ENCODE data around the gene CHDH.

The CHDH gene

GRCh38 chr3:53773611-53774368 is 72.4 kb downstream of the CHDH start:
- Histone ChIP-seq H3K9ac (ENCODE audit: low read depth, low read length) (no peak overlapping the region), H3K27ac (ENCODE audit: low read length) (no peak overlapping the region), H3K4me1 (ENCODE audit: insufficient read depth, low read length) (no peaks in the 10 kb centered on the region), H4K20me1 (ENCODE audit: insufficient read depth, low read length) (no peaks in the 10 kb centered on the region), H3K9me3 (ENCODE audit: insufficient read depth, low read length, severe bottlenecking) (no peaks in the 10 kb centered on the region), H3K27me3 (ENCODE audit: insufficient read depth, low read length, poor library complexity) (peaks cover 10% of the 10 kb centered on the region), H3K4me3 (ENCODE audit: low read depth in 1 of 2, low read length in 2 of 2) (no peak overlapping the region), H2AFZ (ENCODE audit: low read depth, low read length) (no peak overlapping the region), H3K36me3 (ENCODE audit: insufficient read depth, low read length) (no peaks in the 10 kb centered on the region), H3K4me2 (ENCODE audit: insufficient read depth, low read length) (no peak overlapping the region), H3K79me2 (ENCODE audit: insufficient read depth, low read length) (no peaks in the 10 kb centered on the region)
- ATAC-seq (ENCODE audit: insufficient read depth, low read depth) (0 out of 3 replicates have a peak, but pooled peaks have one; percentile 22), DNase-seq (no peak)
- TF ChIP-seq EZH2 (IDR thresholded peaks at IDR 0.05; ENCODE audit: borderline replicate concordance, low read depth, low read length, severe bottlenecking) (no peak), CTCF (IDR thresholded peaks at IDR 0.05; ENCODE audit: borderline replicate concordance, extremely low read depth, low read length, poor library complexity, severe bottlenecking) (no peak)

- no peak overlapping the region for H3K27ac ChIP-seq (ENCODE audit: low read length)
- TF ChIP-seq EZH2 (IDR thresholded peaks at IDR 0.05; ENCODE audit: borderline replicate concordance, low read depth, low read length, severe bottlenecking): no peak
- TF ChIP-seq CTCF (IDR thresholded peaks at IDR 0.05; ENCODE audit: borderline replicate concordance, extremely low read depth, low read length, poor library complexity, severe bottlenecking): no peak
- no peaks in the 10 kb centered on the region for H3K36me3 ChIP-seq (ENCODE audit: insufficient read depth, low read length)
- H3K4me3 ChIP-seq (ENCODE audit: low read depth in 1 of 2, low read length in 2 of 2): no peak overlapping the region
- H2AFZ ChIP-seq (ENCODE audit: low read depth, low read length): no peak overlapping the region
- H3K9ac ChIP-seq (ENCODE audit: low read depth, low read length): no peak overlapping the region
- no peaks in the 10 kb centered on the region for H3K9me3 ChIP-seq (ENCODE audit: insufficient read depth, low read length, severe bottlenecking)
- no peaks in the 10 kb centered on the region for H4K20me1 ChIP-seq (ENCODE audit: insufficient read depth, low read length)
- DNase-seq (no peak), ATAC-seq (ENCODE audit: insufficient read depth, low read depth) (no peak)
- H3K27me3 ChIP-seq (ENCODE audit: insufficient read depth, low read length, poor library complexity): peaks cover 10% of the 10 kb centered on the region
- no peak overlapping the region for H3K4me2 ChIP-seq (ENCODE audit: insufficient read depth, low read length)
- no peaks in the 10 kb centered on the region for H3K4me1 ChIP-seq (ENCODE audit: insufficient read depth, low read length)
- H3K79me2 ChIP-seq (ENCODE audit: insufficient read depth, low read length): no peaks in the 10 kb centered on the region
Measured at GRCh38 chr3:53773021-53773436, 73.2 kb downstream of the CHDH start.

- TF ChIP-seq CTCF (IDR thresholded peaks at IDR 0.05; ENCODE audit: borderline replicate concordance, extremely low read depth, low read length, poor library complexity, severe bottlenecking) (no peak), EZH2 (IDR thresholded peaks at IDR 0.05; ENCODE audit: borderline replicate concordance, low read depth, low read length, severe bottlenecking) (no peak)
- Histone ChIP-seq H3K27ac (ENCODE audit: low read length) (no peak overlapping the region), H3K79me2 (ENCODE audit: insufficient read depth, low read length) (no peaks in the 10 kb centered on the region), H3K27me3 (ENCODE audit: insufficient read depth, low read length, poor library complexity) (peaks cover 10% of the 10 kb centered on the region), H3K9me3 (ENCODE audit: insufficient read depth, low read length, severe bottlenecking) (no peaks in the 10 kb centered on the region), H2AFZ (ENCODE audit: low read depth, low read length) (no peak overlapping the region), H3K4me2 (ENCODE audit: insufficient read depth, low read length) (no peak overlapping the region), H4K20me1 (ENCODE audit: insufficient read depth, low read length) (no peaks in the 10 kb centered on the region), H3K36me3 (ENCODE audit: insufficient read depth, low read length) (no peaks in the 10 kb centered on the region), H3K9ac (ENCODE audit: low read depth, low read length) (no peak overlapping the region), H3K4me3 (ENCODE audit: low read depth in 1 of 2, low read length in 2 of 2) (no peak overlapping the region), H3K4me1 (ENCODE audit: insufficient read depth, low read length) (no peaks in the 10 kb centered on the region)
- DNase-seq (no peak), ATAC-seq (ENCODE audit: insufficient read depth, low read depth) (no peak)
Measured at GRCh38 chr3:53772562-53772961, 73.7 kb downstream of the CHDH start.
